B cell (primary cell): ENCODE measurements around the gene RMI2. TPM values are rescaled to one million over a fixed set of nuclear protein-coding genes. Genes with fewer than 3 reads are reported as not detected.

ENCODE experiments used
- ATAC-seq: fragments of 200-7000 bp; cut with Tn5 transposase; one replicate; pipeline ENCODE4 v1.10.0; 2021; ENCODE audit warnings: low read depth, mild to moderate bottlenecking, moderate number of reproducible peaks, moderate library complexity
- CTCF ChIA-PET: fragments of 350-600 bp; sonication (Branson Sonifier 250); formaldehyde crosslinking; loops from one replicate; lab custom pipeline; 2021; ENCODE audit warnings: antibody characterized with exemption, inconsistent platforms; lab: Charles Lee
- POLR2A ChIA-PET: fragments of 350-600 bp; sonication (Branson Sonifier 250); formaldehyde crosslinking; loops from one replicate; lab custom pipeline; 2021; ENCODE audit warnings: antibody characterized with exemption; lab: Charles Lee
- DNase-seq: peaks from one replicate; pipeline ENCODE4 v3.0.0; 2013
- H2AFZ ChIP-seq: 2 replicates; pipeline ENCODE4 v1.6.1; 2012; ENCODE audit warnings: mild to moderate bottlenecking, low read depth, low read length; ENCODE audit not compliant: insufficient read depth, poor library complexity, severe bottlenecking
- H3K27ac ChIP-seq, 2 donors: 1 replicate in 1 of 2; 2 replicates in 1 of 2; pipeline ENCODE4 v1.5.1; 2012 to 2013; ENCODE audit warnings: low read length in 2 of 2, mild to moderate bottlenecking in 2 of 2, moderate library complexity in 1 of 2
- H3K27me3 ChIP-seq, 4 experiments: fragments of 200-600 bp in 1 of 4; sonication (generic) in 1 of 4; replicated peaks in 1 of 4; 1 replicate in 2 of 4; 2 replicates in 2 of 4; pipeline versions ENCODE4 v1.6.1 to v1.7.0; 2013 to 2016; ENCODE audit warnings: low read length in 3 of 4, mild to moderate bottlenecking in 2 of 4, mixed read lengths in 1 of 4, moderate library complexity in 1 of 4; ENCODE audit not compliant: insufficient read depth in 4 of 4, control insufficient read depth in 3 of 4; ENCODE audit errors: control extremely low read depth in 1 of 4
- H3K36me3 ChIP-seq, 2 experiments: replicated peaks in 1 of 2; 1 replicate in 1 of 2; 2 replicates in 1 of 2; pipeline versions ENCODE4 v1.6.1 to v1.7.1; 2013; ENCODE audit warnings: low read length in 1 of 2; ENCODE audit not compliant: insufficient read depth in 2 of 2, control insufficient read depth in 1 of 2; ENCODE audit errors: control extremely low read depth in 1 of 2, extremely low read depth in 1 of 2
- H3K4me1 ChIP-seq, 2 donors: fragments of 200-600 bp in 1 of 2; sonication (generic) in 1 of 2; 1 replicate in 1 of 2; 2 replicates in 1 of 2; pipeline versions ENCODE4 v1.5.1 to v1.6.1; 2013 to 2017; ENCODE audit warnings: low read length in 2 of 2; ENCODE audit not compliant: control insufficient read depth in 2 of 2, insufficient read depth in 2 of 2
- H3K4me2 ChIP-seq: replicated peaks from 2 replicates; pipeline ENCODE3; 2012; ENCODE audit warnings: mild to moderate bottlenecking, low read depth, low read length; ENCODE audit not compliant: poor library complexity, severe bottlenecking
- H3K4me3 ChIP-seq, 5 experiments: fragments of 200-600 bp in 1 of 5; sonication (generic) in 1 of 5; 1 replicate in 3 of 5; 2 replicates in 2 of 5; pipeline versions ENCODE4 v1.5.1 to v1.7.0; 2011 to 2016; ENCODE audit warnings: low read length in 4 of 5, mild to moderate bottlenecking in 4 of 5, low read depth in 2 of 5, control low read depth in 1 of 5, moderate library complexity in 1 of 5; ENCODE audit not compliant: insufficient read depth in 1 of 5; ENCODE audit errors: control extremely low read depth in 1 of 5, extremely low read depth in 1 of 5
- H3K79me2 ChIP-seq: fragments of 200-600 bp; sonication (generic); one replicate; pipeline ENCODE4 v1.6.0; 2016; ENCODE audit warnings: low read length; ENCODE audit not compliant: control insufficient read depth, insufficient read depth
- H3K9ac ChIP-seq: fragments of 200-600 bp; sonication (generic); 2 replicates; pipeline ENCODE4 v1.6.1; 2017; ENCODE audit warnings: mild to moderate bottlenecking, low read length, moderate library complexity
- H3K9me3 ChIP-seq, 3 donors: one replicate each; pipeline versions ENCODE4 v1.6.1 to v1.7.1; 2013; ENCODE audit warnings: low read length in 2 of 3; ENCODE audit not compliant: control insufficient read depth in 2 of 3, insufficient read depth in 1 of 3; ENCODE audit errors: control extremely low read depth in 1 of 3
- H4K20me1 ChIP-seq: 2 replicates; pipeline ENCODE4 v1.6.0; 2012; ENCODE audit warnings: mild to moderate bottlenecking, low read length; ENCODE audit not compliant: insufficient read depth, control insufficient read depth, poor library complexity, severe bottlenecking
- H3K27ac Mint-ChIP-seq: one replicate; pipeline ENCODE4 v1.8.0; 2021; ENCODE audit warnings: mixed read lengths
- H3K27me3 Mint-ChIP-seq: one replicate; pipeline ENCODE4 v1.8.0; 2021; ENCODE audit warnings: mixed read lengths
- H3K4me1 Mint-ChIP-seq: one replicate; pipeline ENCODE4 v1.8.0; 2021; ENCODE audit warnings: mixed read lengths
- H3K4me3 Mint-ChIP-seq: one replicate; pipeline ENCODE4 v1.8.0; 2021; ENCODE audit warnings: mixed read lengths
- H3K9me3 Mint-ChIP-seq: one replicate; pipeline ENCODE4 v1.8.0; 2022; ENCODE audit warnings: mixed read lengths; ENCODE audit not compliant: insufficient read depth
- CTCF ChIP-seq: fragments of 200-600 bp; IDR thresholded peaks from one replicate; pipeline ENCODE4 v1.8.0; 2022; ENCODE audit warnings: antibody characterized with exemption, mild to moderate bottlenecking
- EZH2 ChIP-seq: IDR thresholded peaks from 2 replicates; pipeline ENCODE4 v1.6.1; 2012; ENCODE audit warnings: borderline replicate concordance, low read depth, mild to moderate bottlenecking, moderate library complexity, low read length; ENCODE audit not compliant: insufficient read depth, poor library complexity, severe bottlenecking
- WGBS: methylation state at CpG from one replicate; pipeline ENCODE4 v1.1.5; 2013; ENCODE audit warnings: missing lambda C conversion rate; ENCODE audit not compliant: insufficient coverage; 5-methylcytosine and 5-hydroxymethylcytosine counted together
- intact Hi-C: fragments of 100-400 bp; cut with micrococcal nuclease; formaldehyde crosslinking; loops from one replicate; pipeline ENCODE4 v1.10.0; 2022
- polyA plus RNA-seq: library from polyadenylated mRNA; depleted of rRNA; stranded (reverse); fragments of >200 nt; gene quantifications from 2 replicates; pipeline ENCODE4 v1.2.3, GENCODE V29; 2012
- total RNA-seq, 2 donors: library from RNA; stranded (reverse); fragments of 120-200 nt in 1 of 2; gene quantifications; 1 replicate in 1 of 2; 2 replicates in 1 of 2; pipeline versions ENCODE4 v1.2.3 to v1.2.4, GENCODE V29; 2013 to 2022

Gene RMI2
- total and polyA plus RNA-seq, 2 donors (not counting 1 experiment from before 2014, with no cell fraction given) = 2.3 to 27.0 TPM

- Histone ChIP-seq H3K27ac (no peak overlapping the region), H3K27me3 (no peaks in the 10 kb centered on the region), H3K4me3 (no peak overlapping the region), H3K4me1 (peaks cover 26 to 37% of the 10 kb centered on the region in 2 donors), H4K20me1 (no peaks in the 10 kb centered on the region), H3K9me3 (peaks cover 0 to 3% (median 0%) of the 10 kb centered on the region in 3 donors), H2AFZ (no peak overlapping the region), H3K36me3 (no peaks in the 10 kb centered on the region), H3K79me2 (no peaks in the 10 kb centered on the region), H3K4me2 (no peak overlapping the region), H3K9ac (no peak overlapping the region)
- no peaks in the 10 kb centered on the region for H3K9me3 Mint-ChIP-seq
- intact Hi-C loops = no loop called here
- DNase-seq = no peak
- H3K27ac Mint-ChIP-seq = peak overlapping the region; percentile 77
- no peak for ATAC-seq
- CTCF ChIA-PET = interaction anchor here (0.6 kb wide), 2 partner anchors 10 to 17 kb away, joined by 3 to 4 read pairs; no protein-coding TSS in a partner anchor
- H3K27me3 Mint-ChIP-seq = no peaks in the 10 kb centered on the region
- POLR2A ChIA-PET = no interaction called here
- H3K4me1 Mint-ChIP-seq = peaks cover 47% of the 10 kb centered on the region
- 96% methylated on average over 21 of the region's 23 CpGs for WGBS
- H3K4me3 Mint-ChIP-seq = no peak overlapping the region
- no peak for TF ChIP-seq EZH2
- TF ChIP-seq CTCF = no peak
Measured at GRCh38 chr16:11316331-11317015, 28.8 kb upstream of the RMI2 start.

GRCh38 chr16:11318817-11319216 lies 26.4 kb upstream of the RMI2 start:
- Histone ChIP-seq H4K20me1 (no peaks in the 10 kb centered on the region), H3K4me1 (peaks cover 4 to 22% of the 10 kb centered on the region in 2 donors), H3K9ac (no peak overlapping the region), H2AFZ (no peak overlapping the region), H3K36me3 (no peaks in the 10 kb centered on the region), H3K4me2 (no peak overlapping the region), H3K4me3 (no peak overlapping the region), H3K9me3 (peaks cover 0 to 3% (median 0%) of the 10 kb centered on the region in 3 donors), H3K27ac (no peak overlapping the region), H3K27me3 (no peaks in the 10 kb centered on the region), H3K79me2 (no peaks in the 10 kb centered on the region)
- ChIA-PET POLR2A (interaction anchor here (0.7 to 1.3 kb wide), 2 partner anchors 10 to 63 kb away, joined by 5 to 8 read pairs; partner anchors contain the start of gene SOCS1), CTCF (no interaction called here)
- WGBS = 98% methylated on average over 8 of the region's 8 CpGs
- intact Hi-C loops = no loop called here
- ATAC-seq (no peak), DNase-seq (no peak)
- Mint-ChIP-seq H3K9me3 (no peaks in the 10 kb centered on the region), H3K27me3 (no peaks in the 10 kb centered on the region), H3K27ac (no peak overlapping the region), H3K4me1 (peaks cover 28% of the 10 kb centered on the region), H3K4me3 (no peak overlapping the region)
- no peak for TF ChIP-seq EZH2
- no peak for TF ChIP-seq CTCF
